ENCODE data around the gene MME. TPM values are rescaled to one million over a fixed set of nuclear protein-coding genes. Genes with fewer than 3 reads are reported as not detected.

MME gene
- total RNA-seq, 2 donors from 2014 or later, result not detected

GRCh38 chr3:155182467-155182866, 102.3 kb downstream of the MME start:
- no peaks in the 10 kb centered on the region for H3K4me1 Mint-ChIP-seq
- H3K27ac Mint-ChIP-seq, result no peak overlapping the region
- no peaks in the 10 kb centered on the region for H3K27me3 Mint-ChIP-seq
- no peak for ATAC-seq (replicated peaks)
- no peaks in the 10 kb centered on the region for H3K36me3 Mint-ChIP-seq (ENCODE audit: low read depth)
- H3K9me3 Mint-ChIP-seq, result no peaks in the 10 kb centered on the region
- H3K4me3 Mint-ChIP-seq, result no peak overlapping the region

GRCh38 chr3:155184011-155184410, 103.9 kb downstream of the MME start:
- Mint-ChIP-seq H3K4me3 (no peak overlapping the region), H3K36me3 (ENCODE audit: low read depth) (no peaks in the 10 kb centered on the region), H3K9me3 (no peaks in the 10 kb centered on the region), H3K4me1 (no peaks in the 10 kb centered on the region), H3K27ac (no peak overlapping the region), H3K27me3 (no peaks in the 10 kb centered on the region)
- ATAC-seq (replicated peaks), result no peak

DNA sequence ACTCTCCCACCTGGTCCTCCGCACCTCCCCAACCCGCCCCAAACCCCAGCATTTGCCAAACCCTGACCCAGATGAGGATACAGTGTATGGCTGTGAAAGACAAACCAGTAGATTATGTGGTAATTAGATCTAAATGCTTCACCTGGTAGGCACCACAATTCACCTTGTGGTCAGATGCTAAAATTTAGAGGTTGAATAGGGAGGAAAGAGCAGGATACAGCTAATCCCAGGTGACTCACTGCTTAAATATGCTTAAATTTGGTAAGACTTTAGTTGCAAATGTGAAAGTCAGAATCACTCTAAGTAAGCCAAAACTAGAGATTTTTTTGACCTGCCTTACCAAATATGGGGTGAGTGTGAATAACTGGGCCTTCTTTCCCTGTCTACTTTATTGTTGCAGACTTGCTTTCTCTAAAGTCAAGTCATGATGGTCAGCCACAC, 105.5 kb downstream of the MME start:
- no peak overlapping the region for H3K4me3 Mint-ChIP-seq
- no peaks in the 10 kb centered on the region for H3K27me3 Mint-ChIP-seq
- H3K36me3 Mint-ChIP-seq (ENCODE audit: low read depth), result no peaks in the 10 kb centered on the region
- H3K9me3 Mint-ChIP-seq, result no peaks in the 10 kb centered on the region
- H3K27ac Mint-ChIP-seq, result no peak overlapping the region
- no peaks in the 10 kb centered on the region for H3K4me1 Mint-ChIP-seq
- no peak for ATAC-seq (replicated peaks)

GRCh38 chr3:155188031-155188430, 107.9 kb downstream of the MME start:
- no peaks in the 10 kb centered on the region for H3K4me1 Mint-ChIP-seq
- no peaks in the 10 kb centered on the region for H3K27me3 Mint-ChIP-seq
- no peaks in the 10 kb centered on the region for H3K9me3 Mint-ChIP-seq
- H3K27ac Mint-ChIP-seq, result no peak overlapping the region
- H3K4me3 Mint-ChIP-seq, result no peak overlapping the region
- no peaks in the 10 kb centered on the region for H3K36me3 Mint-ChIP-seq (ENCODE audit: low read depth)
- no peak for ATAC-seq (replicated peaks)

DNA sequence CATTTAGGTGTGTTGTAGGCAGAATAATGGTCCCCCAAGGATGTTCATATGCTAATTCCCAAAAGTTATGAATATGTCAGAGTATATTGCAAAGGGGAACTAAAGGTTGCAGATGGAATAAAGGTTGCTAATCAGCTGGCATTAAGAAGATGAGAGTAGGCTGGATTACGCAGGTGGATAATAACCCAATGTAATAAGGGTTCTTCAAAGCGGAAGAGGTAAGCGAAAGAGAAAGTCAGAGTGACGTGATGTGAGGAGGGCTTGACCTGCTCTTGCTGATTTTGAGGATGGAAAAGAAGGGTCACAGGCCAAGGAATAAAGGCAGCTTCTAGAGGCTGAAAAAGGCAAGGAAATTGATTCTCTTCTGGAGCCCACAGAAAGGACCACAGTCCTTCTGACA, 109.4 kb downstream of the MME start:
- H3K36me3 Mint-ChIP-seq (ENCODE audit: low read depth), result no peaks in the 10 kb centered on the region
- no peak overlapping the region for H3K27ac Mint-ChIP-seq
- no peaks in the 10 kb centered on the region for H3K4me1 Mint-ChIP-seq
- no peak for ATAC-seq (replicated peaks)
- H3K27me3 Mint-ChIP-seq, result no peaks in the 10 kb centered on the region
- H3K4me3 Mint-ChIP-seq, result no peak overlapping the region
- H3K9me3 Mint-ChIP-seq, result no peaks in the 10 kb centered on the region

DNA sequence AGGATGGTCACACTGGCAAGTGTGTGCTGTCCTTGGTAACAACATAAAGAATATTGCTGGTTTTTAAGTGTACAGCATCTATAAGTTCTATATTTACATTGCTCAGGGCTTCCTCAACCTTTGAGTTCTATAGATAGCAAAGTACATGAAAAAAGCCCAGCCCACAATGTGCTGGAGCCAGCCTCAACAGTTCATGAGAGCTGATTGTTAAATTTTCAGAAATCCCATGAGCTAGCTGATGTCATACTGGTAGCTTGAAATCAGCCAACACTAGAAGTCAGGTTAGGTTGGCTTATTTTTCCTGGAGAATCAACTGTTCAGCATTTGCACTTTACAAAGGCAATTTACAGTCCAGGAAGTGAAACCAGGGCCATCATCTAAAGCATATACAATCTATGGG, 110.6 kb downstream of the MME start:
- H3K27me3 Mint-ChIP-seq, result no peaks in the 10 kb centered on the region
- no peak overlapping the region for H3K4me3 Mint-ChIP-seq
- H3K27ac Mint-ChIP-seq, result no peak overlapping the region
- no peaks in the 10 kb centered on the region for H3K4me1 Mint-ChIP-seq
- no peaks in the 10 kb centered on the region for H3K36me3 Mint-ChIP-seq (ENCODE audit: low read depth)
- H3K9me3 Mint-ChIP-seq, result no peaks in the 10 kb centered on the region
- no peak for ATAC-seq (replicated peaks)

- H3K27me3 Mint-ChIP-seq, result no peaks in the 10 kb centered on the region
- no peaks in the 10 kb centered on the region for H3K4me1 Mint-ChIP-seq
- no peak for ATAC-seq (replicated peaks)
- no peak overlapping the region for H3K4me3 Mint-ChIP-seq
- no peaks in the 10 kb centered on the region for H3K36me3 Mint-ChIP-seq (ENCODE audit: low read depth)
- H3K9me3 Mint-ChIP-seq, result peaks cover 3% of the 10 kb centered on the region
- no peak overlapping the region for H3K27ac Mint-ChIP-seq
Observed at GRCh38 chr3:155192957-155193746, 113.0 kb downstream of the MME start.

DNA sequence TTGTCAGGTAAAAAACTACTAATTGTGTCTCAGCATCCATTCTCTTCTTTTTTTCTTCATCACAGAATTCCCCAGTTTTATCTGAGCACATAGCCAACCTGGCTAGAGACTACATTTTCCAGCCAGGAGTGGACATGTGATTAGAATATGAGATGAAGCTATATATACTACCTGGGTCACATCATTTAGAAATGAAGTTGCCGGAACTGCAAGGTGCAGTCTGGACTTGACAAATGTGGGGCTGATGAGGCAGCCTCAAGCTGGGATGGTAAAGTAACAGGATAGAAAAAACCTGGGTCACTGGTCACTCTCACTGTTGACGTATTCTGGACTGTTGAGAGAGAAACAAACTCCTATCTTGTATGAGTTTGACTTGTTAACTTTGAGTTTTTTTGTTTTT, 113.7 kb downstream of the MME start:
- H3K27ac Mint-ChIP-seq, result no peak overlapping the region
- no peaks in the 10 kb centered on the region for H3K27me3 Mint-ChIP-seq
- H3K4me3 Mint-ChIP-seq, result no peak overlapping the region
- no peak for ATAC-seq (replicated peaks)
- no peaks in the 10 kb centered on the region for H3K36me3 Mint-ChIP-seq (ENCODE audit: low read depth)
- H3K4me1 Mint-ChIP-seq, result no peaks in the 10 kb centered on the region
- H3K9me3 Mint-ChIP-seq, result peaks cover 3% of the 10 kb centered on the region

GRCh38 chr3:155194973-155195957, 115.1 kb downstream of the MME start:
- H3K4me3 Mint-ChIP-seq, result no peak overlapping the region
- ATAC-seq (replicated peaks), result no peak
- H3K27ac Mint-ChIP-seq, result no peak overlapping the region
- H3K27me3 Mint-ChIP-seq, result no peaks in the 10 kb centered on the region
- H3K9me3 Mint-ChIP-seq, result peaks cover 3% of the 10 kb centered on the region
- no peaks in the 10 kb centered on the region for H3K4me1 Mint-ChIP-seq
- H3K36me3 Mint-ChIP-seq (ENCODE audit: low read depth), result no peaks in the 10 kb centered on the region

GRCh38 chr3:155196131-155197021, 116.3 kb downstream of the MME start:
- no peak overlapping the region for H3K4me3 Mint-ChIP-seq
- no peaks in the 10 kb centered on the region for H3K27me3 Mint-ChIP-seq
- no peak for ATAC-seq (replicated peaks)
- no peaks in the 10 kb centered on the region for H3K36me3 Mint-ChIP-seq (ENCODE audit: low read depth)
- H3K27ac Mint-ChIP-seq, result no peak overlapping the region
- H3K9me3 Mint-ChIP-seq, result peaks cover 3% of the 10 kb centered on the region
- no peaks in the 10 kb centered on the region for H3K4me1 Mint-ChIP-seq

- no peaks in the 10 kb centered on the region for H3K36me3 Mint-ChIP-seq (ENCODE audit: low read depth)
- no peak for ATAC-seq (replicated peaks)
- H3K27me3 Mint-ChIP-seq, result no peaks in the 10 kb centered on the region
- peaks cover 6% of the 10 kb centered on the region for H3K9me3 Mint-ChIP-seq
- H3K27ac Mint-ChIP-seq, result no peak overlapping the region
- H3K4me3 Mint-ChIP-seq, result no peak overlapping the region
- H3K4me1 Mint-ChIP-seq, result no peaks in the 10 kb centered on the region
Observed at GRCh38 chr3:155197786-155198185, 117.7 kb downstream of the MME start.

DNA sequence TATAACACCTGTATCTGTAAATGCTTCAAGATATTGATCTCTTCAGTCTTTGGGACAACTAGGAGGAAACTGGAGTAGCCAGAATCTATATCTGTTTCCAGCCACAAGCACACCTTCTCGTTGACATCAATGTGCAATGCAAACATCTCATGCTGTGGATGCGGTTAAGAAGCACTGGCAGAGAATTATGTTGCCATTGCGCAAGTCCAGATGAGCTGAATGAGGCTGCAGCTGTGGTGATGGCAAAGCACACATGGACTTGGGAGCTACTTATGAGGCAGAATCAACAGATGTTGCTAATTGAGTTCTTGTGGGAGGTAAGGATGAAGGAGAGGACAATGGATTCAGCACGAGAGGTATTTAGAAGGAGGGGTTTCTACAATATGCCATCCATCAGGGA, 122.5 kb downstream of the MME start:
- no peaks in the 10 kb centered on the region for H3K36me3 Mint-ChIP-seq (ENCODE audit: low read depth)
- no peaks in the 10 kb centered on the region for H3K27me3 Mint-ChIP-seq
- no peaks in the 10 kb centered on the region for H3K4me1 Mint-ChIP-seq
- H3K9me3 Mint-ChIP-seq, result peaks cover 3% of the 10 kb centered on the region
- no peak overlapping the region for H3K4me3 Mint-ChIP-seq
- no peak for ATAC-seq (replicated peaks)
- H3K27ac Mint-ChIP-seq, result no peak overlapping the region

DNA sequence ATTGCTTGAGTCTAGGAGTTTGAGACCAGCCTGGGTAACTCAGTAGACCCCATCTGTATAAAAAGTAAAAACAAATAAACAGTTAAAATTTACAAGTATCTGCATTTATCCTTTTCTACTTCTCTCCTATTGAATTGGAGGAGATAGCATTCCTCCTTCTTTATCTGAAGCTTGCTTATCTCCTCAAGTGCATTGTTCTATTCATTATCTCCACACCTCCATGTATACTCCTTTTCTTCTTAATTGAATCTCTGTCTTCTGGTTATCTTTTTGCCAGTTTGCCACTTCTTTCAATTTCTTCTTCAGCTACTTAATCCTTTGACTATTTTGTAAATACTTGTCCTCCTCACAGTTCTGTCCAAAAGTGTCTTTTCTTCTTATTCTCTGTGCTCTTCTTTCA, 124.7 kb downstream of the MME start:
- Mint-ChIP-seq H3K36me3 (ENCODE audit: low read depth) (no peaks in the 10 kb centered on the region), H3K4me3 (no peak overlapping the region), H3K27me3 (no peaks in the 10 kb centered on the region), H3K27ac (no peak overlapping the region), H3K9me3 (peaks cover 3% of the 10 kb centered on the region), H3K4me1 (no peaks in the 10 kb centered on the region)
- no peak for ATAC-seq (replicated peaks)

GRCh38 chr3:155208183-155208800, 128.2 kb downstream of the MME start:
- H3K9me3 Mint-ChIP-seq, result no peaks in the 10 kb centered on the region
- H3K36me3 Mint-ChIP-seq (ENCODE audit: low read depth), result no peaks in the 10 kb centered on the region
- H3K27ac Mint-ChIP-seq, result no peak overlapping the region
- H3K4me1 Mint-ChIP-seq, result no peaks in the 10 kb centered on the region
- no peak for ATAC-seq (replicated peaks)
- H3K27me3 Mint-ChIP-seq, result no peaks in the 10 kb centered on the region
- H3K4me3 Mint-ChIP-seq, result no peak overlapping the region

All from activated T-helper 17 cell treated with anti-CD3 and anti-CD28 coated beads, Interleukin-2, amount 50 U/mL, for 72 hours (primary cell).